Neuronal stem cell (in vitro differentiated cells): Measurements from ENCODE around the gene BPIFA3.

Experiments
- DNase-seq: peaks from one replicate; pipeline ENCODE4 v3.0.0-alpha.2; 2013; ENCODE audit warnings: low spot score
- H2AFZ ChIP-seq: one replicate; pipeline ENCODE4 v1.6.1; 2013; ENCODE audit warnings: mild to moderate bottlenecking, low read length, inconsistent platforms
- H2AK5ac ChIP-seq: 2 replicates; pipeline ENCODE4 v1.6.1; 2013; ENCODE audit warnings: low read depth, mild to moderate bottlenecking, inconsistent platforms, low read length, moderate library complexity, mixed read lengths
- H2BK120ac ChIP-seq: 2 replicates; pipeline ENCODE4 v1.6.1; 2013; ENCODE audit warnings: low read depth, mild to moderate bottlenecking, inconsistent platforms, low read length, moderate library complexity, mixed read lengths
- H2BK12ac ChIP-seq: one replicate; pipeline ENCODE4 v1.6.1; 2013; ENCODE audit warnings: low read length, inconsistent platforms
- H2BK15ac ChIP-seq: 2 replicates; pipeline ENCODE4 v1.6.1; 2013; ENCODE audit warnings: mild to moderate bottlenecking, low read length, inconsistent platforms, mixed read lengths
- H2BK5ac ChIP-seq: one replicate; pipeline ENCODE4 v1.6.1; 2013; ENCODE audit warnings: inconsistent platforms, mild to moderate bottlenecking, low read length, moderate library complexity
- H3K14ac ChIP-seq: one replicate; pipeline ENCODE4 v1.6.1; 2013; ENCODE audit warnings: low read length, inconsistent platforms
- H3K18ac ChIP-seq: 2 replicates; pipeline ENCODE4 v1.6.1; 2013; ENCODE audit warnings: low read length, inconsistent platforms
- H3K23ac ChIP-seq: 2 replicates; pipeline ENCODE4 v1.6.1; 2013; ENCODE audit warnings: low read depth, mild to moderate bottlenecking, mixed read lengths, low read length, inconsistent platforms; ENCODE audit not compliant: poor library complexity
- H3K27ac ChIP-seq: replicated peaks from 3 replicates; pipeline ENCODE4 v1.5.1; 2013; ENCODE audit warnings: low read length, inconsistent platforms
- H3K27me3 ChIP-seq, 3 experiments: 2 replicates each; pipeline ENCODE4 v1.6.1; 2013; ENCODE audit warnings: low read length in 3 of 3, mild to moderate bottlenecking in 2 of 3, inconsistent platforms in 1 of 3, low read depth in 1 of 3, mixed read lengths in 1 of 3, moderate library complexity in 1 of 3; ENCODE audit not compliant: control insufficient read depth in 3 of 3, insufficient read depth in 3 of 3
- H3K36me3 ChIP-seq, 2 donors: replicated peaks in 1 of 2; 2 replicates each; pipeline ENCODE4 v1.6.1; 2013; ENCODE audit warnings: low read length in 2 of 2; ENCODE audit not compliant: control insufficient read depth in 2 of 2, insufficient read depth in 2 of 2
- H3K4ac ChIP-seq: 2 replicates; pipeline ENCODE4 v1.6.1; 2013; ENCODE audit warnings: inconsistent platforms, mild to moderate bottlenecking, low read length, moderate library complexity
- H3K4me1 ChIP-seq, 2 donors: 1 replicate in 1 of 2; 2 replicates in 1 of 2; pipeline ENCODE4 v1.6.1; 2013; ENCODE audit warnings: low read length in 2 of 2, low read depth in 1 of 2; ENCODE audit not compliant: control insufficient read depth in 2 of 2, insufficient read depth in 1 of 2
- H3K4me2 ChIP-seq: one replicate; pipeline ENCODE4 v1.6.1; 2013; ENCODE audit warnings: mild to moderate bottlenecking, low read length, inconsistent platforms; ENCODE audit not compliant: insufficient read depth, poor library complexity, severe bottlenecking
- H3K4me3 ChIP-seq, 2 donors: 2 replicates each; pipeline ENCODE4 v1.5.1; 2013; ENCODE audit warnings: low read length in 2 of 2, mild to moderate bottlenecking in 2 of 2, inconsistent platforms in 1 of 2, moderate library complexity in 1 of 2
- H3K79me1 ChIP-seq: one replicate; pipeline ENCODE4 v1.6.1; 2013; ENCODE audit warnings: low read depth, mild to moderate bottlenecking, inconsistent platforms, low read length, moderate library complexity
- H3K9ac ChIP-seq: one replicate; pipeline ENCODE4 v1.6.1; 2013; ENCODE audit warnings: mild to moderate bottlenecking, low read depth, low read length, inconsistent platforms; ENCODE audit not compliant: poor library complexity
- H3K9me3 ChIP-seq, 2 donors: replicated peaks in 1 of 2; 2 replicates each; pipeline versions ENCODE3 to v1.6.1; 2013; ENCODE audit warnings: low read length in 2 of 2, mild to moderate bottlenecking in 2 of 2, inconsistent platforms in 1 of 2, low read depth in 1 of 2, mixed read lengths in 1 of 2, moderate library complexity in 1 of 2; ENCODE audit not compliant: control insufficient read depth in 2 of 2, insufficient read depth in 1 of 2
- H4K8ac ChIP-seq: one replicate; pipeline ENCODE4 v1.6.1; 2013; ENCODE audit warnings: low read depth, mild to moderate bottlenecking, inconsistent platforms, low read length, moderate library complexity
- H4K91ac ChIP-seq: one replicate; pipeline ENCODE4 v1.6.1; 2013; ENCODE audit warnings: low read length, low read depth, mild to moderate bottlenecking, inconsistent platforms; ENCODE audit not compliant: poor library complexity
- WGBS, 2 donors: extraction: QIAGEN DNeasy Blood & Tissue Kit; methylation state at CpG; one replicate each; pipeline ENCODE4 v1.1.7; 2013; ENCODE audit warnings: missing lambda C conversion rate in 2 of 2, mixed read lengths in 1 of 2; ENCODE audit not compliant: insufficient read length in 2 of 2, insufficient replicate concordance in 1 of 2; ENCODE audit errors: extremely low coverage in 2 of 2; 5-methylcytosine and 5-hydroxymethylcytosine counted together

BPIFA3 gene

GRCh38 chr20:33276303-33277113, 59.4 kb downstream of the BPIFA3 start:
- Histone ChIP-seq H3K9me3 (no peaks in the 10 kb centered on the region), H2BK12ac (peak overlapping the region; percentile 14), H4K91ac (no peak overlapping the region), H2BK15ac (no peak overlapping the region), H3K4me2 (no peak overlapping the region), H2AK5ac (peak overlapping the region; percentile 32), H3K27me3 (peaks cover 0 to 35% (median 0%) of the 10 kb centered on the region in 3 experiments), H2BK120ac (no peak overlapping the region), H3K14ac (no peak overlapping the region), H3K4me1 (peaks cover 0 to 7% of the 10 kb centered on the region in 2 donors), H3K4me3 (no peak overlapping the region), H3K36me3 (no peaks in the 10 kb centered on the region), H4K8ac (no peak overlapping the region), H3K27ac (no peak overlapping the region), H2BK5ac (no peak overlapping the region), H3K79me1 (no peaks in the 10 kb centered on the region), H3K18ac (peak overlapping the region; percentile 6), H3K4ac (no peak overlapping the region), H2AFZ (no peak overlapping the region), H3K9ac (no peak overlapping the region), H3K23ac (peak overlapping the region; percentile 40)
- no CpG with 5 or more reads among the region's 12 CpGs for WGBS, 2 donors
- no peak for DNase-seq
